Tibial nerve (tissue), 4 donors: Measurements from ENCODE around the gene TENM3. TPM values are rescaled to one million over a fixed set of nuclear protein-coding genes. Genes with fewer than 3 reads are reported as not detected.

Experiments
- DNase-seq, 2 donors: peaks; one replicate each; pipeline ENCODE4 v3.0.0-alpha.2; 2019; ENCODE audit warnings: low spot score in 2 of 2
- H3K27ac ChIP-seq, 4 donors: fragments of 200-600 bp; sonication (generic) in 3 of 4; one replicate each; pipeline ENCODE4 v1.5.1; 2017 to 2019; ENCODE audit warnings: mild to moderate bottlenecking in 1 of 4
- H3K27me3 ChIP-seq, 2 donors: fragments of 200-600 bp; sonication (generic) in 1 of 2; one replicate each; pipeline versions ENCODE4 v1.5.1 to v1.6.0; 2017 to 2019
- H3K36me3 ChIP-seq, 3 donors: fragments of 200-600 bp; sonication (generic); one replicate each; pipeline ENCODE4 v1.5.1; 2018 to 2019
- H3K4me1 ChIP-seq, 4 donors: fragments of 200-600 bp; sonication (generic) in 3 of 4; one replicate each; pipeline ENCODE4 v1.5.1; 2017 to 2019
- H3K4me3 ChIP-seq, 4 donors: fragments of 200-600 bp; sonication (generic) in 3 of 4; one replicate each; pipeline ENCODE4 v1.5.1; 2017 to 2019; ENCODE audit warnings: mild to moderate bottlenecking in 1 of 4, moderate library complexity in 1 of 4
- H3K9me3 ChIP-seq, 4 donors: fragments of 200-600 bp; sonication (generic) in 3 of 4; one replicate each; pipeline ENCODE4 v1.5.1; 2017 to 2019
- CTCF ChIP-seq, 5 experiments: fragments of 200-600 bp in 3 of 5; fragments of 450-650 bp in 2 of 5; sonication (generic) in 3 of 5; IDR thresholded peaks; one replicate each; pipeline ENCODE4 v1.5.1; 2016 to 2019; ENCODE audit warnings: antibody characterized with exemption in 5 of 5, mild to moderate bottlenecking in 3 of 5, moderate library complexity in 2 of 5
- EP300 ChIP-seq, 2 donors: sonication (generic); formaldehyde crosslinking; IDR thresholded peaks; one replicate each; pipeline ENCODE4 v1.6.1; 2017; ENCODE audit warnings: antibody characterized with exemption in 2 of 2, mild to moderate bottlenecking in 1 of 2
- POLR2A ChIP-seq, 2 donors: fragments of 450-650 bp; IDR thresholded peaks; one replicate each; pipeline ENCODE4 v1.6.1; 2017; ENCODE audit warnings: antibody characterized with exemption in 2 of 2, mild to moderate bottlenecking in 2 of 2, moderate library complexity in 2 of 2
- WGBS, 2 donors: methylation state at CpG; one replicate each; pipeline ENCODE4 v1.1.5; 2018; 5-methylcytosine and 5-hydroxymethylcytosine counted together
- total RNA-seq, 4 donors: library from RNA; depleted of rRNA; stranded (reverse); fragments of >200 nt; gene quantifications; one replicate each; pipeline ENCODE4 v1.1.0, GENCODE V29; 2016

TENM3 gene
- total RNA-seq, 4 donors from 2014 or later, result 19.0 to 60.5 (median 29.4) TPM

- WGBS, 2 donors, result 94 to 96% methylated on average over 11 of the region's 11 CpGs
- no peak for TF ChIP-seq POLR2A (IDR thresholded peaks at IDR 0.05)
- no peak for TF ChIP-seq CTCF (IDR thresholded peaks at IDR 0.05)
- TF ChIP-seq EP300 (IDR thresholded peaks at IDR 0.05), result no peak
- Histone ChIP-seq H3K4me3 (no peak overlapping the region), H3K4me1 (no peaks in the 10 kb centered on the region), H3K9me3 (no peaks in the 10 kb centered on the region), H3K27ac (no peak overlapping the region), H3K27me3 (no peaks in the 10 kb centered on the region), H3K36me3 (no peaks in the 10 kb centered on the region)
- DNase-seq, result no peak
These were observed 462.2 kb downstream of the TENM3 start for GRCh38 chr4:182705389-182705788.

GRCh38 chr4:182711211-182711610 is 468.0 kb downstream of the TENM3 start:
- no peak for DNase-seq
- Histone ChIP-seq H3K9me3 (no peaks in the 10 kb centered on the region), H3K4me3 (no peak overlapping the region), H3K27me3 (no peaks in the 10 kb centered on the region), H3K36me3 (peaks cover 0 to 8% (median 0%) of the 10 kb centered on the region in 3 donors), H3K27ac (no peak overlapping the region), H3K4me1 (no peaks in the 10 kb centered on the region)
- no peak for TF ChIP-seq EP300 (IDR thresholded peaks at IDR 0.05)
- no peak for TF ChIP-seq POLR2A (IDR thresholded peaks at IDR 0.05)
- TF ChIP-seq CTCF (IDR thresholded peaks at IDR 0.05), result no peak
- 34 to 36% methylated on average over 2 of the region's 2 CpGs for WGBS, 2 donors

GRCh38 chr4:182715548-182715947 is 472.3 kb downstream of the TENM3 start:
- no peak overlapping the region for H3K27ac ChIP-seq
- peaks cover 0 to 17% (median 0%) of the 10 kb centered on the region in 3 donors for H3K36me3 ChIP-seq
- 65 to 76% methylated on average over 3 of the region's 3 CpGs for WGBS, 2 donors
- TF ChIP-seq POLR2A (IDR thresholded peaks at IDR 0.05) (no peak), CTCF (IDR thresholded peaks at IDR 0.05) (no peak), EP300 (IDR thresholded peaks at IDR 0.05) (no peak)
- no peak for DNase-seq
- H3K27me3 ChIP-seq, result no peaks in the 10 kb centered on the region
- no peaks in the 10 kb centered on the region for H3K4me1 ChIP-seq
- no peaks in the 10 kb centered on the region for H3K9me3 ChIP-seq
- H3K4me3 ChIP-seq, result no peak overlapping the region

GRCh38 chr4:182716192-182716591 is 473.0 kb downstream of the TENM3 start:
- Histone ChIP-seq H3K4me3 (no peak overlapping the region), H3K27ac (no peak overlapping the region), H3K4me1 (no peaks in the 10 kb centered on the region), H3K36me3 (peaks cover 0 to 21% (median 0%) of the 10 kb centered on the region in 3 donors), H3K9me3 (no peaks in the 10 kb centered on the region), H3K27me3 (no peaks in the 10 kb centered on the region)
- 81 to 87% methylated on average over 3 of the region's 3 CpGs for WGBS, 2 donors
- DNase-seq, result no peak
- no peak for TF ChIP-seq POLR2A (IDR thresholded peaks at IDR 0.05)
- no peak for TF ChIP-seq CTCF (IDR thresholded peaks at IDR 0.05)
- no peak for TF ChIP-seq EP300 (IDR thresholded peaks at IDR 0.05)

- no peaks in the 10 kb centered on the region for H3K27me3 ChIP-seq
- no peak overlapping the region for H3K27ac ChIP-seq
- no peak for TF ChIP-seq CTCF (IDR thresholded peaks at IDR 0.05)
- 86 to 91% methylated on average over 6 of the region's 6 CpGs for WGBS, 2 donors
- H3K36me3 ChIP-seq, result peaks cover 0 to 21% (median 0%) of the 10 kb centered on the region in 3 donors
- H3K4me3 ChIP-seq, result no peak overlapping the region
- no peaks in the 10 kb centered on the region for H3K9me3 ChIP-seq
- DNase-seq, result no peak
- H3K4me1 ChIP-seq, result no peaks in the 10 kb centered on the region
These were observed 474.8 kb downstream of the TENM3 start for GRCh38 chr4:182717788-182718583.
